ENCODE measurements around the gene SLC26A2. TPM values are rescaled to one million over a fixed set of nuclear protein-coding genes. Genes with fewer than 3 reads are reported as not detected.
"Not testable (repeated sequence)": the region's sequence is repeated elsewhere in the genome, so short reads cannot be mapped to it uniquely, and the experiment has no call there.

SLC26A2 gene
- total RNA-seq, 1 experiment from 2014 or later = 34.6 TPM

DNA sequence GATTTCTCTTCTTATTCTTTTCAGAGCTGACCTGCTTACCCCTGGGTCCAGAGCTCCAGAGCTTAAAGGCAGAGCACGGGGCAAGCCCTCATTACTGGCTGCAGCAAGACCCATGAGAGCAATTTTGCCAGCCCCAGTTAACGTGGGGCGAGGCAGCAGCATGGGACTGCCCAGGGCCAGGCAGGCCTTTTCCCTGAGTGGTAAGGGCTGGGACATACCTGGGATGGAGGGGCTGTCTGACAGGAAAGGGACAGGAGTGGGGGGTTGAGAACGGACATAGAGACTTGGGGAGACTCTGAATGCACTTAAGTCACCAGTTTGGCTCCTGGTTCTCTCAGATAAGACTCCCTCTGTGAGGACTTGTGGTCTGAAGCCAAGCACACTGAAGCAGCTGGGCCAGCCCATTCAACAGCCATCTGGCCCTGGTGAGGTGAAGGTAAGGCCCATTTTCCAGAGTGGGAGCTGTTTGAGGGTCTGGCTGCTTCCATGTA is 66.2 kb downstream of the SLC26A2 start:
- Mint-ChIP-seq H3K9me3 (ENCODE audit: low read depth, unreplicated experiment) (no peaks in the 10 kb centered on the region), H3K27ac (ENCODE audit: unreplicated experiment) (no peak overlapping the region), H3K36me3 (ENCODE audit: insufficient read depth, unreplicated experiment) (peaks cover 58% of the 10 kb centered on the region), H3K4me3 (ENCODE audit: low read depth, unreplicated experiment) (no peak overlapping the region), H3K4me1 (ENCODE audit: low read depth, unreplicated experiment) (peaks cover 12% of the 10 kb centered on the region), H3K27me3 (ENCODE audit: unreplicated experiment) (no peaks in the 10 kb centered on the region)
- intact Hi-C loops (cut with micrococcal nuclease; ENCODE audit: unreplicated experiment) = no loop called here
- no peak for DNase-seq
- no peak for TF ChIP-seq CTCF (IDR thresholded peaks at IDR 0.05; ENCODE audit: unreplicated experiment)
- CTCF ChIA-PET = no interaction called here
- BruUV-seq (replicated peaks) = no TSS peak

DNA sequence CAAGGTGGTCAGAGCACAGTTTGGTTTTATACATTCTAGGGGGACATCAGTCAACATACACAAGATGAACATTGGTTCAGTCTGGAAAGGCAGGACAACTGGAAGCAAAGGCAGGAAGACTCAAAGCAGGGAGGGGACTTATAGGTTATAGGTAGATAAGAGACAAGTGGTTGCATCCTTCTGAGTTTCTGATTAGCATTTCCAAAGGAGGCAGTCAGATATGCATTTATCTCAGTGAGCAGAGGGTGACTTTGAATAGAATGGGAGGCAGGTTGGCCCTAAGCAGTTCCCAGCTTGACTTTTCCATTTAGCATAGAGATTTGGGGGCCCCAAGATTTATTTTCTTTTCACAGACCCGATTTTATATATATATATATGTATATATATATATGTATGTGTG is 67.5 kb downstream of the SLC26A2 start:
- H3K27me3 Mint-ChIP-seq (ENCODE audit: unreplicated experiment); intact Hi-C loops (cut with micrococcal nuclease; ENCODE audit: unreplicated experiment); CTCF ChIA-PET; H3K4me3 Mint-ChIP-seq (ENCODE audit: low read depth, unreplicated experiment); H3K27ac Mint-ChIP-seq (ENCODE audit: unreplicated experiment); H3K9me3 Mint-ChIP-seq (ENCODE audit: low read depth, unreplicated experiment); BruUV-seq (replicated peaks); DNase-seq; H3K4me1 Mint-ChIP-seq (ENCODE audit: low read depth, unreplicated experiment): not testable (repeated sequence)
- peaks cover 50% of the 10 kb centered on the region for H3K36me3 Mint-ChIP-seq (ENCODE audit: insufficient read depth, unreplicated experiment)

- no peaks in the 10 kb centered on the region for H3K4me1 Mint-ChIP-seq (ENCODE audit: low read depth, unreplicated experiment)
- H3K27me3 Mint-ChIP-seq (ENCODE audit: unreplicated experiment) = no peaks in the 10 kb centered on the region
- H3K27ac Mint-ChIP-seq (ENCODE audit: unreplicated experiment) = no peak overlapping the region
- no TSS peak for BruUV-seq (replicated peaks)
- H3K36me3 Mint-ChIP-seq (ENCODE audit: insufficient read depth, unreplicated experiment) = peaks cover 25% of the 10 kb centered on the region
- no peaks in the 10 kb centered on the region for H3K9me3 Mint-ChIP-seq (ENCODE audit: low read depth, unreplicated experiment)
- no peak overlapping the region for H3K4me3 Mint-ChIP-seq (ENCODE audit: low read depth, unreplicated experiment)
- no peak for DNase-seq
- CTCF ChIA-PET = no interaction called here
- no peak for TF ChIP-seq CTCF (IDR thresholded peaks at IDR 0.05; ENCODE audit: unreplicated experiment)
- intact Hi-C loops (cut with micrococcal nuclease; ENCODE audit: unreplicated experiment) = no loop called here
Measured at GRCh38 chr5:150033334-150033733, 72.8 kb downstream of the SLC26A2 start.

- no peaks in the 10 kb centered on the region for H3K4me1 Mint-ChIP-seq (ENCODE audit: low read depth, unreplicated experiment)
- TF ChIP-seq CTCF (IDR thresholded peaks at IDR 0.05; ENCODE audit: unreplicated experiment) = no peak
- intact Hi-C loops (cut with micrococcal nuclease; ENCODE audit: unreplicated experiment) = no loop called here
- H3K27ac Mint-ChIP-seq (ENCODE audit: unreplicated experiment) = no peak overlapping the region
- H3K4me3 Mint-ChIP-seq (ENCODE audit: low read depth, unreplicated experiment) = no peak overlapping the region
- CTCF ChIA-PET = no interaction called here
- no peaks in the 10 kb centered on the region for H3K27me3 Mint-ChIP-seq (ENCODE audit: unreplicated experiment)
- DNase-seq = no peak
- BruUV-seq (replicated peaks) = no TSS peak
- H3K9me3 Mint-ChIP-seq (ENCODE audit: low read depth, unreplicated experiment) = no peaks in the 10 kb centered on the region
- H3K36me3 Mint-ChIP-seq (ENCODE audit: insufficient read depth, unreplicated experiment) = peaks cover 13% of the 10 kb centered on the region
Measured at GRCh38 chr5:150034662-150035061, 74.1 kb downstream of the SLC26A2 start.

DNA sequence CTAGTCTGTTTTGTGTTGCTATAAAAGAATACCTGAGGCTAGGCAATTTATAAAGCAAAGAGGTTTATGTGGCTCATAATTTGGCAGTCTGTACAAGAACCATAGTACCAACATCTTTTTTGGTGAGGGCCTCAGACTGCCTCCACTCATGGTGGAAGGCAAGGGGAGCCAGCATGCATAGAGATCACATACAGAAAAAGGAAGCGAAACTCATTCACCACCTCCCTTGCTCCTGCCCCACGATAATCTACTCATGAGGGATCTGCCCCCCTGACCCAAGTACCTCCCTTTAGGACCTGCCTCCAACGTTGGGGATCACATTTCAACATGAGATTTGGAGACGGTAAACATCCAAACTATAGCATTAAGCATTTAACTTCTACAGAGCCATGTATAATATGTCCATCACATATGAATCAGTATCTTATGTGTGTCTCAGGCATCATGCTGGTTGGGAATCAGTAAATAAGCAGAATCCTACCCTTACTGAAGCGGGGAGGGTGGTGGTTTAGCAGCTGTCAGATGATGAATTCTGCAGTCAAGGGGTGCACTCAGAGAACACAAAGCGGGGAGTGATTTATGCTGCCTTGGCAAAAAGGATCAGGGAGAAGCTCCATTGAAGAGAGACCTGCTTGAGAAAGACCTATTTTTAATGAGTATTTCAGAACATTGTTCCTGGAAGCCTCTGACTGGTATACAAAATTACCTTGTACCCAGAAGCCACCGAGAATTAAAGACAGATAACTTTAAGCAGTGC is 74.8 kb downstream of the SLC26A2 start:
- peaks cover 12% of the 10 kb centered on the region for H3K36me3 Mint-ChIP-seq (ENCODE audit: insufficient read depth, unreplicated experiment)
- CTCF ChIA-PET = no interaction called here
- H3K4me3 Mint-ChIP-seq (ENCODE audit: low read depth, unreplicated experiment) = no peak overlapping the region
- no peak overlapping the region for H3K27ac Mint-ChIP-seq (ENCODE audit: unreplicated experiment)
- intact Hi-C loops (cut with micrococcal nuclease; ENCODE audit: unreplicated experiment) = no loop called here
- no peak for DNase-seq
- H3K9me3 Mint-ChIP-seq (ENCODE audit: low read depth, unreplicated experiment) = no peaks in the 10 kb centered on the region
- no peaks in the 10 kb centered on the region for H3K27me3 Mint-ChIP-seq (ENCODE audit: unreplicated experiment)
- no peak for TF ChIP-seq CTCF (IDR thresholded peaks at IDR 0.05; ENCODE audit: unreplicated experiment)
- BruUV-seq (replicated peaks) = no TSS peak
- no peaks in the 10 kb centered on the region for H3K4me1 Mint-ChIP-seq (ENCODE audit: low read depth, unreplicated experiment)

Data from Calu3 (cell line).